HepG2 (cell line): Measurements from ENCODE around the gene ARVCF. TPM values are rescaled to one million over a fixed set of nuclear protein-coding genes. Genes with fewer than 3 reads are reported as not detected.

Source experiments
- ETS1 ChIP-seq: sonication (generic); formaldehyde crosslinking; IDR thresholded peaks from 2 replicates; pipeline ENCODE4 v1.4.0; 2020; ENCODE audit warnings: missing genetic modification reagents
- GTF3A ChIP-seq: sonication (generic); formaldehyde crosslinking; conservative IDR thresholded peaks from 2 replicates; pipeline ENCODE4 v1.4.0; 2020; ENCODE audit warnings: mild to moderate bottlenecking, missing genetic modification reagents
- HIVEP1 ChIP-seq: sonication (generic); formaldehyde crosslinking; IDR thresholded peaks from 2 replicates; pipeline ENCODE4 v1.4.0; 2020; ENCODE audit warnings: mild to moderate bottlenecking, missing genetic modification reagents
- IRF9 ChIP-seq: sonication (generic); formaldehyde crosslinking; IDR thresholded peaks from 2 replicates; pipeline ENCODE4 v1.8.0; 2022; ENCODE audit warnings: missing genetic modification reagents, mild to moderate bottlenecking, borderline replicate concordance
- KDM5B ChIP-seq: sonication (generic); formaldehyde crosslinking; IDR thresholded peaks from 2 replicates; pipeline ENCODE4 v1.4.0; 2020; ENCODE audit warnings: missing genetic modification reagents, mild to moderate bottlenecking, borderline replicate concordance
- MAFF ChIP-seq: IDR thresholded peaks from 2 replicates; pipeline ENCODE4 v1.6.1; 2011; ENCODE audit warnings: low read depth, low read length, improper control_type of control experiment
- MLXIP ChIP-seq: sonication (generic); formaldehyde crosslinking; IDR thresholded peaks from 2 replicates; pipeline ENCODE4 v1.9.0; 2021; ENCODE audit warnings: missing genetic modification reagents, borderline replicate concordance
- PITX1 ChIP-seq: sonication (generic); formaldehyde crosslinking; IDR thresholded peaks from 2 replicates; pipeline ENCODE4 v1.5.1; 2020; ENCODE audit warnings: mild to moderate bottlenecking, missing genetic modification reagents
- PTBP1 ChIP-seq: fragments of 200-400 bp; formaldehyde crosslinking; IDR thresholded peaks from 2 replicates; pipeline ENCODE4 v1.6.1; 2018; ENCODE audit warnings: low read length, low read depth; ENCODE audit not compliant: poor library complexity, severe bottlenecking
- RAD21 ChIP-seq: fragments of 450-650 bp; formaldehyde crosslinking; IDR thresholded peaks from 2 replicates; pipeline ENCODE4 v1.5.0; 2020; ENCODE audit warnings: mild to moderate bottlenecking
- RBAK ChIP-seq: sonication (generic); formaldehyde crosslinking; IDR thresholded peaks from 2 replicates; pipeline ENCODE4 v1.5.1; 2020; ENCODE audit warnings: mild to moderate bottlenecking, missing genetic modification reagents
- RFX1 ChIP-seq: fragments of 450-650 bp; IDR thresholded peaks from 2 replicates; pipeline ENCODE4 v1.6.1; 2017
- RNF2 ChIP-seq: fragments of 450-650 bp; conservative IDR thresholded peaks from 2 replicates; pipeline ENCODE4 v1.6.1; 2016; ENCODE audit warnings: low read depth
- SOX13 ChIP-seq, 3 experiments: fragments of 450-650 bp in 1 of 3; sonication (generic) in 1 of 3; formaldehyde crosslinking in 1 of 3; IDR thresholded peaks in 2 of 3; conservative IDR thresholded peaks in 1 of 3; 2 replicates each; pipeline versions ENCODE4 v1.5.0 to v1.6.1; 2016 to 2020; ENCODE audit warnings: antibody characterized with exemption in 1 of 3, mild to moderate bottlenecking in 1 of 3, missing compliant biosample characterization in 1 of 3, missing genetic modification reagents in 1 of 3, moderate library complexity in 1 of 3
- SOX5 ChIP-seq: IDR thresholded peaks from 2 replicates; pipeline ENCODE4 v1.6.1; 2016; ENCODE audit warnings: borderline replicate concordance
- TEAD2 ChIP-seq: sonication (generic); formaldehyde crosslinking; IDR thresholded peaks from 2 replicates; pipeline ENCODE4 v1.9.0; 2021; ENCODE audit warnings: missing genetic modification reagents
- TEF ChIP-seq: sonication (generic); formaldehyde crosslinking; IDR thresholded peaks from 2 replicates; pipeline ENCODE4 v1.5.0; 2020; ENCODE audit warnings: missing genetic modification reagents
- ZGPAT ChIP-seq: IDR thresholded peaks from 2 replicates; pipeline ENCODE4 v1.6.1; 2016; ENCODE audit warnings: mild to moderate bottlenecking
- ZNF275 ChIP-seq: sonication (generic); formaldehyde crosslinking; IDR thresholded peaks from 2 replicates; pipeline ENCODE4 v1.8.0; 2022; ENCODE audit warnings: missing genetic modification reagents, mild to moderate bottlenecking, inconsistent platforms, borderline replicate concordance
- ZNF33B ChIP-seq: sonication (generic); formaldehyde crosslinking; IDR thresholded peaks from 2 replicates; pipeline ENCODE4 v1.5.1; 2020; ENCODE audit warnings: mild to moderate bottlenecking, missing genetic modification reagents
- polyA plus RNA-seq, 8 experiments: library from polyadenylated mRNA; depleted of rRNA in 3 of 8; stranded (reverse) in 7 of 8; unstranded in 1 of 8; fragments of >200 nt; fragmentation: Illumina TruSeq in 4 of 8; extraction: Trizol in 4 of 8; gene quantifications; 2 replicates each; pipeline versions ENCODE4 v1.2.1 to v1.2.3, GENCODE V29; 2011 to 2016; ENCODE audit warnings: low read depth in 4 of 8, missing spikeins in 1 of 8, mixed read lengths in 1 of 8; ENCODE audit not compliant: insufficient read depth in 1 of 8
- total RNA-seq, 5 experiments: library from RNA; depleted of rRNA; stranded (reverse); fragments of >200 nt; fragmentation: Illumina TruSeq; extraction: Trizol; gene quantifications; 2 replicates each; pipeline ENCODE4 v1.2.3, GENCODE V29; 2016; ENCODE audit warnings: low read depth in 1 of 5

The ARVCF gene
- total and polyA plus RNA-seq, 2 of the 13 experiments (the other 11 are each of a cell fraction or from before 2014, with no cell fraction given): 16.4 to 17.7 TPM

GRCh38 chr22:19942157-19943081 lies 74.2 kb downstream of the ARVCF start (continued):
- TF ChIP-seq MLXIP (CRISPR knock-in tag) (no peak), PITX1 (no peak), IRF9 (CRISPR knock-in tag) (no peak), KDM5B (CRISPR knock-in tag) (no peak), TEAD2 (no peak), SOX5 (peak; percentile 25; the same call in 1 of the 2 replicates), ZNF33B (CRISPR knock-in tag) (no peak), ZNF275 (CRISPR knock-in tag) (0 out of 2 replicates have a peak, but pooled peaks have one; percentile 9), SOX13 (IDR thresholded peaks at IDR 0.05) (no peak), SOX13 (CRISPR knock-in tag; conservative IDR thresholded peaks at IDR 0.05 in 1 of 2, IDR thresholded peaks at IDR 0.05 in 1 of 2) (0 out of 4 replicates have a peak, but pooled peaks of 1 of the 2 experiments have one; percentile 30), MAFF (no peak), GTF3A (CRISPR knock-in tag) (no peak), RAD21 (CRISPR knock-in tag) (0 out of 2 replicates have a peak, but pooled peaks have one; percentile 8), ZGPAT (CRISPR knock-in tag) (no peak; the same call in 1 of the 2 replicates), RNF2 (no peak), ETS1 (CRISPR knock-in tag) (no peak), RFX1 (no peak), PTBP1 (no peak), HIVEP1 (CRISPR knock-in tag) (no peak), RBAK (CRISPR knock-in tag) (no peak), TEF (no peak)
